ENCODE results near the gene AP4E1.
"Not testable (repeated sequence)": the region's sequence is repeated elsewhere in the genome, so short reads cannot be mapped to it uniquely, and the experiment has no call there.

The AP4E1 gene

DNA sequence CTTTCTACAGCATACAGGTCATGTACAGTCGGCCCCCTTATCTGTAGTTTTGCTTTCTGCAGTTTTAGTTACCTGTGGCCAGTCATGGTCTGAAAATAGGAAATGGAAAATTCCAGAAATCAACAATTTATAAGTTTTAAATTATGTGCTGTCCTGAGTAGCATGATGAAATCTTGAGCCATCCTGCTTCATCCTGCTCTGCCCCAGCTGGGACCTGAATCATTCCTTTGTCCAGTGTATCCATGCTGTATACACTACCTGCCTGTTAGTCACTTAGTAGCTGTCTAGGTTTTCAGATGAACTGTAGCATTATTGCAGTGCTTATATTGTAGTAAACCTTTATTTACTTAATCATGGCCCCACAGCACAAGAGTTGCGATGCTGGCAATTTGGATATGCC lies 44.8 kb downstream of the AP4E1 start:
- no peak for DNase-seq

- not testable (repeated sequence) for DNase-seq
Observed at GRCh38 chr15:50954837-50955236, 46.4 kb downstream of the AP4E1 start.

- DNase-seq, result no peak
Observed at GRCh38 chr15:50959717-50960116, 51.2 kb downstream of the AP4E1 start.

GRCh38 chr15:50964075-50964474 lies 55.6 kb downstream of the AP4E1 start:
- DNase-seq, result no peak

DNA sequence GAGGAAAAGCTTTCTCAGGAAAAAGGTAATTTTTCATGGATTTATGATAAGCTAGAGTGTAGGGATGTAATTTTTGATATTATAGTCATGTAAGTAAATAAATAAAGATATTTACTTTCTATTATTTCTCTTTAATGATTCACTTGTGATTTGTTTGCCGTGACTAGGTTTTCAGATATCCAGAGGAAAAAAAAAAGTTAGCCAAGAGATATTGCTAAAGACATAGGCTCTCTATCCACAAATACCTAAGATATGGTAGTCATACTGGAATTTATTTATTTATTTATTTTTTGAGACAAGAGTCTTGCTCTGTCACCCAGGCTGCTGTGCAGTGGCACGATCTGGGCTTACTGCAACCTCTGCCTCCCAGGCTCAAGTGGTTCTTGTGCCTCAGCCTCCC lies 59.9 kb downstream of the AP4E1 start:
- DNase-seq, result no peak

- no peak for DNase-seq
Observed at GRCh38 chr15:50970524-50970923, 62.0 kb downstream of the AP4E1 start.

GRCh38 chr15:50971115-50971514 lies 62.6 kb downstream of the AP4E1 start:
- no peak for DNase-seq

- no peak for DNase-seq
Observed at GRCh38 chr15:50971542-50971941, 63.1 kb downstream of the AP4E1 start.

DNA sequence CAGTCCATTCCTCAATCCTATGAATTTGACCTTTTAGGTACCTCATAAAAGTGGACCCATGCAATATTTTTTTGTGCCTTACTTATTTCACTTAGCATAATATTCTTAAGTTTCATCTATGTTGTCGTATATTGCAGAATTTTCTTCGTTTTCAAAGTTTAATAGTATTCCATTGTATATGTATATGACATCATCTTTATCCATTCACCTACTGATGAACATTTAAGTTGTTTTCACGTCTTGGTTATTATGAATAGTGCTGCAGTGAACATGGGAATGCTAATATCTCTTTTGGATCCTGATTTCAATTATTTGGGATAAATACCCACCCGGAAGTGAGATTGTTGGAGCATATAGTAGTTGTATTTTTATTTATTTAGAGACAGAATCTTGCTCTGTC lies 65.1 kb downstream of the AP4E1 start:
- no peak for DNase-seq

- DNase-seq, result no peak
Observed at GRCh38 chr15:50977162-50977561, 68.7 kb downstream of the AP4E1 start.

DNA sequence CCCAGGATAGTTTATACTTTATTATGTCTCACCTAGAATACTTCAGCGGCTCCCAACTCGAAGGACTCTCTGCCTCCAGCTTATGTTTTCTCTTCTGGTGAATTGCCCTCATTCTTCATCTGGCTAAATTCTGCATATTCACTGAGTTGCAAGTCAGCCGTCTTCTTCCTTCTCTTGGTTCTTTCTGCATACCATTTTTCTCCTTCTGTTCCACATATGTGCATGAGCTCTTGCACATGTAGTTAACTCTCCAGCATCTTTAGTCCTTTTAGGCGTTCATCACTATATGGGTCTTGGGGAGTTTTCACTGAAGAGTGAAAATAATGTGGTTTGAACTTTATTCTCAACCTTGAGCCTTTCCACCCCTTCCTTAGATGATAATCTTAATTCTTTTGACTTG lies 70.1 kb downstream of the AP4E1 start:
- DNase-seq, result no peak

GRCh38 chr15:50979041-50979440 lies 70.6 kb downstream of the AP4E1 start:
- DNase-seq, result no peak

DNA sequence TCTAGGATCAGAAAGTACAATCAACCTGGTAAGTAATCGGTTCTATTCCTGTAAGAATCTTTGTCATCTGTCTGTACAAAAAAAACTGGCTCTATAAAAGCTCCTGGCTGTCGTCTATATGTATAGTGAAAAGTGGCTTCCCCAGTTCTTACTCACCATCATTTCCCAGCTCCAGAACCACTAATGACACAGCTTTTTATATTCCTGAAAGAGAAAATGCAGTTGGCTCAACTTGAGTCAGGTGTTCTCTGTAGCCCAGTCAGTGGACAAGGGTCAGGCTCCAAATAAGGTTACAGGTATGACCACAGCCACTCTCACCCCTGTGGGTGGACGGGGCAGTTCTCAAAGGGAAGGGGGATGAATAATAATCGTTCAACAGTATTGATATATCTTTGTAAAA lies 85.1 kb downstream of the AP4E1 start:
- DNase-seq, result no peak

GRCh38 chr15:50996641-50997040 lies 88.2 kb downstream of the AP4E1 start:
- DNase-seq, result no peak

- DNase-seq, result no peak
Observed at GRCh38 chr15:50997371-50998051, 89.0 kb downstream of the AP4E1 start.

GRCh38 chr15:51004103-51004551 lies 95.6 kb downstream of the AP4E1 start:
- no peak for DNase-seq

GRCh38 chr15:51006336-51006985 lies 98.0 kb downstream of the AP4E1 start:
- DNase-seq, result no peak

- no peak for DNase-seq
Observed at GRCh38 chr15:51007131-51007666, 98.7 kb downstream of the AP4E1 start.

- DNase-seq, result no peak
Observed at GRCh38 chr15:51011212-51011611, 102.7 kb downstream of the AP4E1 start.

- DNase-seq, result no peak
Observed at GRCh38 chr15:51016615-51017014, 108.1 kb downstream of the AP4E1 start.

DNA sequence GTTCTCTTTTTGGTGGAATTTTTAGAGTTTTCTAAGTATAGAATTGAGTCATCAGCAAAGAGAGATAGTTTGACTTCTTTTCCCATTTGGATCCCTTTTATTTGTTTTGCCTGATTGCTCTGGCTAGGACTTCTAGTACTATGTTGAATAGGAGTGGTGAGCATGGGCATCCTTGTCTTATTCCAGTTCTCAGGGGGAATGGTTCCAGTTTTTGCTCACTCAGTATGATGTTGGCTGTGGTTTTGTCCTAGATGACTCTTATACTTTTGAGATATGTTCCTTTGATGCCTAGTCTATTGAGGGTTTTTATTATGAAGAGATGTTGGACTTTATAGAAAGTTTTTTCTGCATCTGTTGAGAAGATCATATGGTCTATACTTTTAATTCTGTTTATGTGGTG lies 113.7 kb downstream of the AP4E1 start:
- DNase-seq, result no peak

DNA sequence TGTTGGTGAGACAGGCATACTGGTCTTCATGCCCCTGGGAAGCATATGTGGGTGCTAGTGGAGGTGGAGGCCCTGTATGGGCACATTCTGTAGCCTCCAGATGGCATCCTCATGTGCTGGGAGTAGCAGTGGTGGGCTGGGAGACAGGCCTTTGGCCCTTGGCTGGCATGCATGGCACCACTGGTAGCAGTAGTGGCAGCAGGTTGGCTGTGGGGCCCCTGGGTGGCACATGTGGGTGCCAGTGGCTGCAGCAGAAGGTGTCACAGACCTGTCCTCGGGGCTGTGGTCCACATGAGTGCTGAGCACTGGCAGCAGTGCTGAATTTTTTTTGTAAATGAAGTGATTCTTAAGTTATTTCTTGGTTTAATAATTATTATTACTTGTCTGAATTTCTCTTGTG lies 115.0 kb downstream of the AP4E1 start:
- peak; percentile 1 for DNase-seq

GRCh38 chr15:51024735-51025453 lies 116.4 kb downstream of the AP4E1 start:
- peak; percentile 62 for DNase-seq

DNA sequence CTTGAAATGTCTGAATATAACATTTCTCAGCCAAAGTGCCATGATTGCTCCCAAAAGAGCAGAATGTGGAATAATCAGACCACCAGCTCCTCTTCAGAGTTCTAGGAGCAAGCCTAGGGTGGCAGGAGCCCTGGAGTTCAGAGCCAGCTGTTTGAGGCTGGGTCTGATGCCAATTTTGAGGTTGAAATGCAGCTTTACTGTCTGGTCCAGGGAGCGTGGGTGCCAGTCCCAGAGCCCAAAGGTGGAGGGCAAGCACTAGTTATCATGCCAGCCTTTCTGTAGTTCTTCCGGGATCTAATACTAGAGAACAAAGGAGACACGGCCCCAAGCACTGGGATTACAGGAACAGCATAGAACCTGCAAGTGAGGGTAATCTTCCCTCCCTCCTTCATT lies 117.0 kb downstream of the AP4E1 start:
- no peak for DNase-seq

All from DMS 273 treated with DMSO at 0.1 percent for 48 hours (cell line).